ENCODE data around the gene MYO1H.
"Not testable (repeated sequence)": the region's sequence is repeated elsewhere in the genome, so short reads cannot be mapped to it uniquely, and the experiment has no call there.

The MYO1H gene

GRCh38 chr12:109389146-109389545 lies 41.4 kb downstream of the MYO1H start:
- Histone ChIP-seq H2BK15ac (ENCODE audit: low read depth, poor library complexity, severe bottlenecking) (no peak overlapping the region), H3K23ac (ENCODE audit: low read length in 2 of 2) (no peak overlapping the region), H2AK5ac (ENCODE audit: low read length, severe bottlenecking) (no peak overlapping the region), H3K14ac (ENCODE audit: low read length in 2 of 2) (no peak overlapping the region), H2BK5ac (ENCODE audit: low read depth, low read length, poor library complexity, severe bottlenecking) (no peak overlapping the region), H2AFZ (ENCODE audit: low read depth, low read length) (no peak overlapping the region), H3K4me1 (ENCODE audit: control insufficient read depth, insufficient read depth, low read depth, low read length) (no peaks in the 10 kb centered on the region), H3K4me3 (ENCODE audit: insufficient read depth in 1 of 2, low read depth in 1 of 2, low read length in 2 of 2) (no peak overlapping the region), H3K79me1 (replicated peaks; ENCODE audit: low read length, poor library complexity, severe bottlenecking) (no peaks in the 10 kb centered on the region), H3K9me3 (ENCODE audit: control insufficient read depth, low read length) (no peaks in the 10 kb centered on the region), H3K27ac (ENCODE audit: low read length, poor library complexity, severe bottlenecking) (no peak overlapping the region), H2BK120ac (ENCODE audit: low read depth, low read length) (no peak overlapping the region), H3K4ac (ENCODE audit: low read depth in 1 of 2, low read length in 2 of 2) (no peak overlapping the region), H4K91ac (ENCODE audit: low read length) (no peak overlapping the region), H3K36me3 (ENCODE audit: control insufficient read depth in 1 of 2, insufficient read depth in 2 of 2, low read depth in 1 of 2, low read length in 2 of 2) (no peaks in the 10 kb centered on the region), H2BK12ac (ENCODE audit: low read length in 2 of 2) (no peak overlapping the region), H3K4me2 (ENCODE audit: low read length, poor library complexity, severe bottlenecking) (no peak overlapping the region), H4K8ac (ENCODE audit: low read length) (no peak overlapping the region), H3K27me3 (ENCODE audit: control insufficient read depth in 1 of 2, insufficient read depth in 1 of 2, low read length in 2 of 2) (peaks cover 7 to 20% of the 10 kb centered on the region in 2 experiments), H3K18ac (ENCODE audit: low read depth in 1 of 2, low read length in 2 of 2) (no peak overlapping the region), H3K9ac (ENCODE audit: low read length) (no peak overlapping the region)
- WGBS: 76% methylated on average over 4 of the region's 4 CpGs
- DNase-seq: no peak

- Histone ChIP-seq H3K4me1 (ENCODE audit: control insufficient read depth, insufficient read depth, low read depth, low read length) (no peaks in the 10 kb centered on the region), H3K14ac (ENCODE audit: low read length in 2 of 2) (no peak overlapping the region), H3K27me3 (ENCODE audit: control insufficient read depth in 1 of 2, insufficient read depth in 1 of 2, low read length in 2 of 2) (peaks cover 0 to 31% of the 10 kb centered on the region in 2 experiments), H3K79me1 (replicated peaks; ENCODE audit: low read length, poor library complexity, severe bottlenecking) (no peaks in the 10 kb centered on the region), H2BK5ac (ENCODE audit: low read depth, low read length, poor library complexity, severe bottlenecking) (no peak overlapping the region), H3K23ac (ENCODE audit: low read length in 2 of 2) (no peak overlapping the region), H2AFZ (ENCODE audit: low read depth, low read length) (no peak overlapping the region), H4K8ac (ENCODE audit: low read length) (no peak overlapping the region), H3K27ac (ENCODE audit: low read length, poor library complexity, severe bottlenecking) (no peak overlapping the region), H2BK15ac (ENCODE audit: low read depth, poor library complexity, severe bottlenecking) (no peak overlapping the region), H3K36me3 (ENCODE audit: control insufficient read depth in 1 of 2, insufficient read depth in 2 of 2, low read depth in 1 of 2, low read length in 2 of 2) (no peaks in the 10 kb centered on the region), H3K4ac (ENCODE audit: low read depth in 1 of 2, low read length in 2 of 2) (no peak overlapping the region), H2BK12ac (ENCODE audit: low read length in 2 of 2) (no peak overlapping the region), H3K9ac (ENCODE audit: low read length) (no peak overlapping the region), H4K91ac (ENCODE audit: low read length) (no peak overlapping the region), H3K9me3 (ENCODE audit: control insufficient read depth, low read length) (no peaks in the 10 kb centered on the region), H2AK5ac (ENCODE audit: low read length, severe bottlenecking) (no peak overlapping the region), H3K4me2 (ENCODE audit: low read length, poor library complexity, severe bottlenecking) (no peak overlapping the region), H2BK120ac (ENCODE audit: low read depth, low read length) (no peak overlapping the region), H3K18ac (ENCODE audit: low read depth in 1 of 2, low read length in 2 of 2) (no peak overlapping the region), H3K4me3 (ENCODE audit: insufficient read depth in 1 of 2, low read depth in 1 of 2, low read length in 2 of 2) (no peak overlapping the region)
- WGBS: 60% methylated on average over 5 of the region's 8 CpGs
- peak; percentile 55 for DNase-seq
Observed at GRCh38 chr12:109393437-109394345, 46.0 kb downstream of the MYO1H start.

- Histone ChIP-seq H3K18ac (ENCODE audit: low read depth in 1 of 2, low read length in 2 of 2) (no peak overlapping the region), H3K23ac (ENCODE audit: low read length in 2 of 2) (no peak overlapping the region)
Observed at GRCh38 chr12:109394891-109395290, 47.2 kb downstream of the MYO1H start.

GRCh38 chr12:109404841-109405240 lies 57.1 kb downstream of the MYO1H start:
- H2BK120ac ChIP-seq (ENCODE audit: low read depth, low read length); H2AFZ ChIP-seq (ENCODE audit: low read depth, low read length); H3K18ac ChIP-seq (ENCODE audit: low read depth in 1 of 2, low read length in 2 of 2); H3K9ac ChIP-seq (ENCODE audit: low read length); H3K36me3 ChIP-seq (ENCODE audit: control insufficient read depth in 1 of 2, insufficient read depth in 2 of 2, low read depth in 1 of 2, low read length in 2 of 2); H3K79me1 ChIP-seq (replicated peaks; ENCODE audit: low read length, poor library complexity, severe bottlenecking); H2BK12ac ChIP-seq (ENCODE audit: low read length in 2 of 2); H3K4me2 ChIP-seq (ENCODE audit: low read length, poor library complexity, severe bottlenecking); H2BK5ac ChIP-seq (ENCODE audit: low read depth, low read length, poor library complexity, severe bottlenecking); H3K4me1 ChIP-seq (ENCODE audit: control insufficient read depth, insufficient read depth, low read depth, low read length); DNase-seq; H4K8ac ChIP-seq (ENCODE audit: low read length); H3K9me3 ChIP-seq (ENCODE audit: control insufficient read depth, low read length); H2AK5ac ChIP-seq (ENCODE audit: low read length, severe bottlenecking); H3K23ac ChIP-seq (ENCODE audit: low read length in 2 of 2); H4K91ac ChIP-seq (ENCODE audit: low read length); H3K4me3 ChIP-seq (ENCODE audit: insufficient read depth in 1 of 2, low read depth in 1 of 2, low read length in 2 of 2); H3K27ac ChIP-seq (ENCODE audit: low read length, poor library complexity, severe bottlenecking); H3K4ac ChIP-seq (ENCODE audit: low read depth in 1 of 2, low read length in 2 of 2); H3K14ac ChIP-seq (ENCODE audit: low read length in 2 of 2); H2BK15ac ChIP-seq (ENCODE audit: low read depth, poor library complexity, severe bottlenecking): not testable (repeated sequence)
- peaks cover 11 to 15% of the 10 kb centered on the region in 2 experiments for H3K27me3 ChIP-seq (ENCODE audit: control insufficient read depth in 1 of 2, insufficient read depth in 1 of 2, low read length in 2 of 2)
- WGBS: 97% methylated on average over 2 of the region's 2 CpGs

More at GRCh38 chr12:109394891-109395290, 47.2 kb downstream of the MYO1H start:
- Histone ChIP-seq H3K27me3 (ENCODE audit: control insufficient read depth in 1 of 2, insufficient read depth in 1 of 2, low read length in 2 of 2) (peaks cover 0 to 25% of the 10 kb centered on the region in 2 experiments), H3K4me1 (ENCODE audit: control insufficient read depth, insufficient read depth, low read depth, low read length) (no peaks in the 10 kb centered on the region), H2BK5ac (ENCODE audit: low read depth, low read length, poor library complexity, severe bottlenecking) (no peak overlapping the region), H3K14ac (ENCODE audit: low read length in 2 of 2) (no peak overlapping the region), H2AFZ (ENCODE audit: low read depth, low read length) (no peak overlapping the region), H3K4me3 (ENCODE audit: insufficient read depth in 1 of 2, low read depth in 1 of 2, low read length in 2 of 2) (no peak overlapping the region), H2BK15ac (ENCODE audit: low read depth, poor library complexity, severe bottlenecking) (no peak overlapping the region), H4K91ac (ENCODE audit: low read length) (no peak overlapping the region), H3K79me1 (replicated peaks; ENCODE audit: low read length, poor library complexity, severe bottlenecking) (no peaks in the 10 kb centered on the region), H3K4me2 (ENCODE audit: low read length, poor library complexity, severe bottlenecking) (no peak overlapping the region), H3K36me3 (ENCODE audit: control insufficient read depth in 1 of 2, insufficient read depth in 2 of 2, low read depth in 1 of 2, low read length in 2 of 2) (no peaks in the 10 kb centered on the region), H4K8ac (ENCODE audit: low read length) (no peak overlapping the region), H2BK120ac (ENCODE audit: low read depth, low read length) (no peak overlapping the region), H3K27ac (ENCODE audit: low read length, poor library complexity, severe bottlenecking) (no peak overlapping the region), H3K9me3 (ENCODE audit: control insufficient read depth, low read length) (no peaks in the 10 kb centered on the region), H3K9ac (ENCODE audit: low read length) (no peak overlapping the region), H3K4ac (ENCODE audit: low read depth in 1 of 2, low read length in 2 of 2) (no peak overlapping the region), H2AK5ac (ENCODE audit: low read length, severe bottlenecking) (no peak overlapping the region), H2BK12ac (ENCODE audit: low read length in 2 of 2) (no peak overlapping the region)
- WGBS: 86% methylated on average over 4 of the region's 5 CpGs
- DNase-seq: no peak

All from mesenchymal stem cell (in vitro differentiated cells and primary cell).